GM12878 (cell line): Measurements from ENCODE around the gene MAP1S. TPM values are rescaled to one million over a fixed set of nuclear protein-coding genes. Genes with fewer than 3 reads are reported as not detected.

ENCODE experiments used
- ATAC-seq: fragments of 200-7000 bp; cut with Tn5 transposase; 3 replicates; pipeline ENCODE4 v1.9.1; 2020; ENCODE audit warnings: mild to moderate bottlenecking, moderate library complexity
- BruUV-seq: library from RNA; stranded (reverse); fragments of 400-500 nt; replicated peaks from 2 replicates; lab custom pipeline; 2021; lab: Mats Ljungman, UMichigan
- CTCF ChIA-PET: fragments of 300-600 bp; sonication (Branson Sonifier 250); formaldehyde crosslinking; extraction: SDS; loops from one replicate; lab custom pipeline; 2021; ENCODE audit warnings: inconsistent platforms; lab: Yijun Ruan, JAX
- POLR2A ChIA-PET: fragments of 350-600 bp; formaldehyde crosslinking; extraction: SDS; loops from one replicate; lab custom pipeline; 2021; ENCODE audit warnings: inconsistent platforms; lab: Charles Lee
- RAD21 ChIA-PET: fragments of 300-600 bp; sonication (Branson Sonifier 250); formaldehyde crosslinking; loops from one replicate; lab custom pipeline; 2023; ENCODE audit warnings: antibody characterized with exemption; ENCODE audit not compliant: unreplicated experiment; lab: Charles Lee
- SMC1A ChIA-PET: fragments of 300-600 bp; sonication (Branson Sonifier 250); formaldehyde crosslinking; loops from one replicate; lab custom pipeline; 2023; ENCODE audit not compliant: unreplicated experiment, uncharacterized antibody; lab: Charles Lee
- DNase-seq: peaks from one replicate; pipeline ENCODE4 v3.0.0-alpha.2; 2011; ENCODE audit warnings: low read depth, low spot score
- FAIRE-seq: peaks from 3 replicates; lab custom pipeline; 2011; peaks lifted over from hg19 to GRCh38; lab: Jason Lieb, UNC
- H2AFZ ChIP-seq: 2 replicates; pipeline ENCODE4 v1.6.0; 2011; ENCODE audit warnings: low read depth, low read length, control low read depth; ENCODE audit not compliant: control insufficient read depth
- H3K27ac ChIP-seq: 2 replicates; pipeline ENCODE4 v1.5.1; 2011; ENCODE audit warnings: control low read depth; ENCODE audit not compliant: control insufficient read depth, insufficient read depth
- H3K27me3 ChIP-seq, 2 experiments: replicated peaks in 1 of 2; 2 replicates each; pipeline versions ENCODE4 v1.6.0 to v1.6.1; 2011; ENCODE audit warnings: low read length in 1 of 2; ENCODE audit not compliant: control insufficient read depth in 2 of 2, insufficient read depth in 2 of 2
- H3K36me3 ChIP-seq, 2 experiments: 2 replicates each; pipeline ENCODE4 v1.5.1; 2011; ENCODE audit warnings: low read length in 1 of 2; ENCODE audit not compliant: control insufficient read depth in 2 of 2, insufficient read depth in 2 of 2
- H3K4me1 ChIP-seq: 2 replicates; pipeline ENCODE4 v1.6.1; 2011; ENCODE audit warnings: mild to moderate bottlenecking, low read length, moderate library complexity, mixed read lengths; ENCODE audit not compliant: control insufficient read depth, insufficient read depth
- H3K4me2 ChIP-seq: 2 replicates; pipeline ENCODE4 v1.6.0; 2011; ENCODE audit warnings: control low read depth; ENCODE audit not compliant: control insufficient read depth, insufficient read depth
- H3K4me3 ChIP-seq: fragments of 200-600 bp; sonication (generic); 2 replicates; pipeline ENCODE4 v1.5.1; 2016
- H3K79me2 ChIP-seq: 2 replicates; pipeline ENCODE4 v1.6.0; 2011; ENCODE audit warnings: low read length; ENCODE audit not compliant: control insufficient read depth, insufficient read depth
- H3K9ac ChIP-seq: 2 replicates; pipeline ENCODE4 v1.8.0; 2011; ENCODE audit warnings: low read length, control low read depth, mixed read lengths; ENCODE audit not compliant: control insufficient read depth, insufficient read depth
- H3K9me3 ChIP-seq: replicated peaks from 3 replicates; pipeline ENCODE4 v1.5.1; 2011; ENCODE audit warnings: mild to moderate bottlenecking, low read length; ENCODE audit not compliant: control insufficient read depth, insufficient read depth
- H4K20me1 ChIP-seq: 2 replicates; pipeline ENCODE4 v1.6.0; 2011; ENCODE audit not compliant: control insufficient read depth, insufficient read depth
- CEBPZ ChIP-seq: fragments of 150-350 bp; IDR thresholded peaks from 2 replicates; pipeline ENCODE4 v1.6.1; 2016; ENCODE audit warnings: low read depth, low read length
- EED ChIP-seq: sonication (generic); IDR thresholded peaks from 2 replicates; pipeline ENCODE4 v1.6.1; 2016; ENCODE audit warnings: antibody characterized with exemption, low read depth
- EZH2 ChIP-seq: IDR thresholded peaks from 2 replicates; pipeline ENCODE4 v1.6.1; 2012; ENCODE audit warnings: low read depth, mild to moderate bottlenecking, control low read depth, inconsistent platforms, low read length, borderline replicate concordance; ENCODE audit not compliant: control insufficient read depth
- POLR2A ChIP-seq: IDR thresholded peaks from 2 replicates; pipeline ENCODE4 v1.6.1; 2011; ENCODE audit warnings: low read depth, mild to moderate bottlenecking, low read length
- POLR2AphosphoS5 ChIP-seq: IDR thresholded peaks from 2 replicates; pipeline ENCODE4 v1.6.1; 2011; ENCODE audit warnings: mild to moderate bottlenecking, low read length, inconsistent platforms
- RELA ChIP-seq: fragments of 450-650 bp; IDR thresholded peaks from 2 replicates; pipeline ENCODE4 v1.8.0; 2014; ENCODE audit warnings: borderline replicate concordance; ENCODE audit not compliant: partially characterized antibody
- ZNF384 ChIP-seq: IDR thresholded peaks from 2 replicates; pipeline ENCODE4 v1.6.1; 2012; ENCODE audit warnings: low read depth, mild to moderate bottlenecking, low read length, improper control_type of control experiment, borderline replicate concordance
- WGBS: methylation state at CpG from one replicate; pipeline ENCODE4 v1.1.6; 2016; ENCODE audit warnings: low lambda C conversion rate; ENCODE audit not compliant: insufficient replicate concordance, insufficient coverage; ENCODE audit errors: missing lambda C conversion rate; 5-methylcytosine and 5-hydroxymethylcytosine counted together
- in situ Hi-C: fragments of 300-500 bp; cut with MboI; formaldehyde crosslinking; loops from 9 replicates; pipeline ENCODE4 v1.14.3; 2018; ENCODE audit warnings: mixed read lengths
- intact Hi-C: fragments of 100-400 bp; cut with micrococcal nuclease; formaldehyde crosslinking; loops from one replicate; pipeline ENCODE4 v1.14.2; 2022; ENCODE audit not compliant: unreplicated experiment
- polyA plus RNA-seq, 11 experiments: library from polyadenylated mRNA; depleted of rRNA in 4 of 11; unstranded in 6 of 11; stranded (reverse) in 5 of 11; fragments of >200 nt; fragmentation: Nextera tagmentation in 4 of 11; fragmentation: Illumina TruSeq in 1 of 11; extraction: Ambion mirVana in 4 of 11; extraction: Trizol in 1 of 11; gene quantifications; 1 replicate in 1 of 11; 2 replicates in 10 of 11; pipeline versions ENCODE4 v1.2.1 to v1.2.3, GENCODE V29; 2011 to 2016; ENCODE audit warnings: inconsistent platforms in 2 of 11, missing spikeins in 2 of 11, low read depth in 1 of 11
- total RNA-seq, 4 experiments: library from RNA; depleted of rRNA in 3 of 4; stranded (reverse); fragments of >200 nt in 3 of 4; fragmentation: Illumina TruSeq in 1 of 4; extraction: Trizol in 1 of 4; gene quantifications; 2 replicates each; pipeline versions ENCODE4 v1.2.1 to v1.2.3, GENCODE V29; 2013 to 2021
- TF ChIP-seq, protein P1 (sequence below): fragments of 450-650 bp; formaldehyde crosslinking; IDR thresholded peaks from 2 replicates; pipeline ENCODE4 v1.5.0; 2022; ENCODE audit warnings: mild to moderate bottlenecking, missing genetic modification characterization
- TF ChIP-seq, protein P2 (sequence below): IDR thresholded peaks from 2 replicates; pipeline ENCODE4 v1.6.1; 2012; ENCODE audit warnings: low read depth, low read length, improper control_type of control experiment
- TF ChIP-seq, protein P3 (sequence below): fragments of 450-650 bp; formaldehyde crosslinking; IDR thresholded peaks from 2 replicates; pipeline ENCODE4 v1.4.0; 2020; ENCODE audit warnings: mild to moderate bottlenecking, moderate library complexity

Gene MAP1S
- total and polyA plus RNA-seq, 10 of the 15 experiments (the other 5 are each of a cell fraction or from before 2014, with no cell fraction given): 2.1 to 63.9 (median 15.0) TPM

DNA sequence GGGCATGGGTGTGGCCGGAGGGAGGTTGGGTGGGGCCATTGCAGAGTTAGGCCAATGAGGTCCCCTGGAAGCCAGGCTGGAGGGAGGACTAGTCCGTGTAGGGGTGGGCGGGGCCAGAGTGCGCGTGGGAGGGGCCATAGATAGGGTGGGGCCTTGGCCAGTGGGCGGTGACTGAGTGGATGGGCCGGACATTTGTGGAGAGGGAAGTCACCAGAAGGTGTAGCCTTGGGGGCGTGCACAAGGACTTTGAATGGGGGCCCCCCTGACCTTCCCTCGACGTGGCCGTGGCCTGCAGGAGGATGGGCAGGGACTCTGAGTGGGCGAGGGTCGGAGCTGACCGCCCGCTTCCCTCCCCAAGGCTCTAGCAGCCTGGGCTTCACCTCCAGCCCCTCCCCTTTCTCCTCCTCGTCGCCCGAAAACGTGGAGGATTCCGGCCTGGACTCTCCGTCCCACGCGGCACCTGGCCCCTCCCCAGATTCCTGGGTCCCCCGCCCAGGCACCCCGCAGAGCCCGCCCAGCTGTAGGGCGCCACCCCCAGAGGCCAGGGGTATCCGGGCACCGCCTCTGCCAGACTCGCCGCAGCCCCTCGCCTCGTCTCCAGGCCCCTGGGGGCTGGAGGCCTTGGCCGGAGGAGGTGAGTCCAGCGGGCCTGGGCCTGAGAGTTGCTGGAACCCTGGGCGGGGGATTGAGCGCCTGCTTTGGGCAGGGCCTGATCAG lies 59.1 kb downstream of the MAP1S start:
- SMC1A ChIA-PET: interaction anchor here (0.6 to 1.8 kb wide), 2 partner anchors 69 to 173 kb away, joined by 3 read pairs; no protein-coding TSS in a partner anchor
- POLR2A ChIA-PET: interaction anchor here (2.0 kb wide), 1 partner anchor 72 kb away, joined by 4 read pairs; no protein-coding TSS in a partner anchor
- Histone ChIP-seq H3K36me3 (peaks cover 1 to 6% of the 10 kb centered on the region in 2 experiments; a peak in 3 of 4 replicates), H4K20me1 (no peaks in the 10 kb centered on the region; the same call in 1 of the 2 replicates), H3K27me3 (no peaks in the 10 kb centered on the region), H3K27ac (no peak overlapping the region), H3K9me3 (no peaks in the 10 kb centered on the region), H3K4me2 (no peak overlapping the region), H3K4me3 (no peak overlapping the region), H2AFZ (no peak overlapping the region), H3K4me1 (peaks cover 20% of the 10 kb centered on the region), H3K9ac (no peak overlapping the region), H3K79me2 (no peaks in the 10 kb centered on the region)
- FAIRE-seq (no peak), DNase-seq (no peak), ATAC-seq (peak; percentile 54)
- BruUV-seq: no TSS peak
- intact Hi-C loops: loop anchor here (5.0 kb wide), 1 partner anchor 79 kb away; the partner anchor contains the start of gene RPL18A
- in situ Hi-C loops: no loop called here
- WGBS: 86% methylated on average over 25 of the region's 37 CpGs
- RAD21 ChIA-PET: no interaction called here
- CTCF ChIA-PET: interaction anchor here (4.4 kb wide), 1 partner anchor 59 kb away, joined by 23 read pairs; the partner anchor contains the start of gene MAP1S
- TF ChIP-seq, protein P1, sequence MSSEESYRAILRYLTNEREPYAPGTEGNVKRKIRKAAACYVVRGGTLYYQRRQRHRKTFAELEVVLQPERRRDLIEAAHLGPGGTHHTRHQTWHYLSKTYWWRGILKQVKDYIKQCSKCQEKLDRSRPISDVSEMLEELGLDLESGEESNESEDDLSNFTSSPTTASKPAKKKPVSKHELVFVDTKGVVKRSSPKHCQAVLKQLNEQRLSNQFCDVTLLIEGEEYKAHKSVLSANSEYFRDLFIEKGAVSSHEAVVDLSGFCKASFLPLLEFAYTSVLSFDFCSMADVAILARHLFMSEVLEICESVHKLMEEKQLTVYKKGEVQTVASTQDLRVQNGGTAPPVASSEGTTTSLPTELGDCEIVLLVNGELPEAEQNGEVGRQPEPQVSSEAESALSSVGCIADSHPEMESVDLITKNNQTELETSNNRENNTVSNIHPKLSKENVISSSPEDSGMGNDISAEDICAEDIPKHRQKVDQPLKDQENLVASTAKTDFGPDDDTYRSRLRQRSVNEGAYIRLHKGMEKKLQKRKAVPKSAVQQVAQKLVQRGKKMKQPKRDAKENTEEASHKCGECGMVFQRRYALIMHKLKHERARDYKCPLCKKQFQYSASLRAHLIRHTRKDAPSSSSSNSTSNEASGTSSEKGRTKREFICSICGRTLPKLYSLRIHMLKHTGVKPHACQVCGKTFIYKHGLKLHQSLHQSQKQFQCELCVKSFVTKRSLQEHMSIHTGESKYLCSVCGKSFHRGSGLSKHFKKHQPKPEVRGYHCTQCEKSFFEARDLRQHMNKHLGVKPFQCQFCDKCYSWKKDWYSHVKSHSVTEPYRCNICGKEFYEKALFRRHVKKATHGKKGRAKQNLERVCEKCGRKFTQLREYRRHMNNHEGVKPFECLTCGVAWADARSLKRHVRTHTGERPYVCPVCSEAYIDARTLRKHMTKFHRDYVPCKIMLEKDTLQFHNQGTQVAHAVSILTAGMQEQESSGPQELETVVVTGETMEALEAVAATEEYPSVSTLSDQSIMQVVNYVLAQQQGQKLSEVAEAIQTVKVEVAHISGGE (CRISPR knock-in tag): no peak
- no peak for TF ChIP-seq EZH2
- TF ChIP-seq EED: no peak
- no peak for TF ChIP-seq CEBPZ
- no peak for TF ChIP-seq RELA
- TF ChIP-seq ZNF384: no peak
- TF ChIP-seq, protein P2, sequence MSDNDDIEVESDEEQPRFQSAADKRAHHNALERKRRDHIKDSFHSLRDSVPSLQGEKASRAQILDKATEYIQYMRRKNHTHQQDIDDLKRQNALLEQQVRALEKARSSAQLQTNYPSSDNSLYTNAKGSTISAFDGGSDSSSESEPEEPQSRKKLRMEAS: no peak
- TF ChIP-seq, protein P3, sequence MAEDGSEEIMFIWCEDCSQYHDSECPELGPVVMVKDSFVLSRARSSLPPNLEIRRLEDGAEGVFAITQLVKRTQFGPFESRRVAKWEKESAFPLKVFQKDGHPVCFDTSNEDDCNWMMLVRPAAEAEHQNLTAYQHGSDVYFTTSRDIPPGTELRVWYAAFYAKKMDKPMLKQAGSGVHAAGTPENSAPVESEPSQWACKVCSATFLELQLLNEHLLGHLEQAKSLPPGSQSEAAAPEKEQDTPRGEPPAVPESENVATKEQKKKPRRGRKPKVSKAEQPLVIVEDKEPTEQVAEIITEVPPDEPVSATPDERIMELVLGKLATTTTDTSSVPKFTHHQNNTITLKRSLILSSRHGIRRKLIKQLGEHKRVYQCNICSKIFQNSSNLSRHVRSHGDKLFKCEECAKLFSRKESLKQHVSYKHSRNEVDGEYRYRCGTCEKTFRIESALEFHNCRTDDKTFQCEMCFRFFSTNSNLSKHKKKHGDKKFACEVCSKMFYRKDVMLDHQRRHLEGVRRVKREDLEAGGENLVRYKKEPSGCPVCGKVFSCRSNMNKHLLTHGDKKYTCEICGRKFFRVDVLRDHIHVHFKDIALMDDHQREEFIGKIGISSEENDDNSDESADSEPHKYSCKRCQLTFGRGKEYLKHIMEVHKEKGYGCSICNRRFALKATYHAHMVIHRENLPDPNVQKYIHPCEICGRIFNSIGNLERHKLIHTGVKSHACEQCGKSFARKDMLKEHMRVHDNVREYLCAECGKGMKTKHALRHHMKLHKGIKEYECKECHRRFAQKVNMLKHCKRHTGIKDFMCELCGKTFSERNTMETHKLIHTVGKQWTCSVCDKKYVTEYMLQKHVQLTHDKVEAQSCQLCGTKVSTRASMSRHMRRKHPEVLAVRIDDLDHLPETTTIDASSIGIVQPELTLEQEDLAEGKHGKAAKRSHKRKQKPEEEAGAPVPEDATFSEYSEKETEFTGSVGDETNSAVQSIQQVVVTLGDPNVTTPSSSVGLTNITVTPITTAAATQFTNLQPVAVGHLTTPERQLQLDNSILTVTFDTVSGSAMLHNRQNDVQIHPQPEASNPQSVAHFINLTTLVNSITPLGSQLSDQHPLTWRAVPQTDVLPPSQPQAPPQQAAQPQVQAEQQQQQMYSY: no peak
- TF ChIP-seq POLR2A: no peak
- no peak for TF ChIP-seq POLR2AphosphoS5
